Measurements from ENCODE around the gene CPT2.

Gene CPT2

GRCh38 chr1:53196485-53197290, at the start of gene CPT2:
TSS of gene CPT2 (plus strand) at chr1:53196824. CDS start at chr1:53196944, 120 bp downstream.
- in situ Hi-C loops (cut with MboI; ENCODE audit: low sequenced_read_pairs): loop anchor here (25.0 kb wide), 1 partner anchor 284 kb away; the partner anchor contains the start of gene ECHDC2

GRCh38 chr1:53147174-53147573, 49.5 kb upstream of the CPT2 start:
- in situ Hi-C loops (cut with MboI; ENCODE audit: low sequenced_read_pairs): no loop called here

- in situ Hi-C loops (cut with MboI; ENCODE audit: low sequenced_read_pairs): no loop called here
Measured at GRCh38 chr1:53148123-53148522, 48.5 kb upstream of the CPT2 start.

- in situ Hi-C loops (cut with MboI; ENCODE audit: low sequenced_read_pairs): no loop called here
Measured at GRCh38 chr1:53153752-53154151, 42.9 kb upstream of the CPT2 start.

GRCh38 chr1:53154859-53155438, 41.7 kb upstream of the CPT2 start:
- in situ Hi-C loops (cut with MboI; ENCODE audit: low sequenced_read_pairs): no loop called here

GRCh38 chr1:53155534-53155933, 41.1 kb upstream of the CPT2 start:
- in situ Hi-C loops (cut with MboI; ENCODE audit: low sequenced_read_pairs): no loop called here

GRCh38 chr1:53155945-53156344, 40.7 kb upstream of the CPT2 start:
- in situ Hi-C loops (cut with MboI; ENCODE audit: low sequenced_read_pairs): no loop called here

- in situ Hi-C loops (cut with MboI; ENCODE audit: low sequenced_read_pairs): no loop called here
Measured at GRCh38 chr1:53156783-53157182, 39.8 kb upstream of the CPT2 start.

- in situ Hi-C loops (cut with MboI; ENCODE audit: low sequenced_read_pairs): no loop called here
Measured at GRCh38 chr1:53158900-53159299, 37.7 kb upstream of the CPT2 start.

- in situ Hi-C loops (cut with MboI; ENCODE audit: low sequenced_read_pairs): no loop called here
Measured at GRCh38 chr1:53160924-53161378, 35.7 kb upstream of the CPT2 start.

- in situ Hi-C loops (cut with MboI; ENCODE audit: low sequenced_read_pairs): no loop called here
Measured at GRCh38 chr1:53162621-53163020, 34.0 kb upstream of the CPT2 start.

- in situ Hi-C loops (cut with MboI; ENCODE audit: low sequenced_read_pairs): no loop called here
Measured at GRCh38 chr1:53163291-53163768, 33.3 kb upstream of the CPT2 start.

- in situ Hi-C loops (cut with MboI; ENCODE audit: low sequenced_read_pairs): no loop called here
Measured at GRCh38 chr1:53165408-53165961, 31.1 kb upstream of the CPT2 start.

GRCh38 chr1:53166366-53166765, 30.3 kb upstream of the CPT2 start:
- in situ Hi-C loops (cut with MboI; ENCODE audit: low sequenced_read_pairs): no loop called here

- in situ Hi-C loops (cut with MboI; ENCODE audit: low sequenced_read_pairs): no loop called here
Measured at GRCh38 chr1:53166912-53167311, 29.7 kb upstream of the CPT2 start.

GRCh38 chr1:53172426-53173128, 24.0 kb upstream of the CPT2 start:
- in situ Hi-C loops (cut with MboI; ENCODE audit: low sequenced_read_pairs): no loop called here

GRCh38 chr1:53174971-53175913, 21.4 kb upstream of the CPT2 start:
- in situ Hi-C loops (cut with MboI; ENCODE audit: low sequenced_read_pairs): loop anchor here (25.0 kb wide), 1 partner anchor 263 kb away; the partner anchor contains the start of gene ECHDC2

- in situ Hi-C loops (cut with MboI; ENCODE audit: low sequenced_read_pairs): loop anchor here (25.0 kb wide), 1 partner anchor 264 kb away; the partner anchor contains the start of gene ECHDC2
Measured at GRCh38 chr1:53176452-53177208, 20.0 kb upstream of the CPT2 start.

- in situ Hi-C loops (cut with MboI; ENCODE audit: low sequenced_read_pairs): loop anchor here (10.0 to 25.0 kb wide), 2 partner anchors 268 to 475 kb away; partner anchors contain the start of gene ECHDC2
Measured at GRCh38 chr1:53180226-53180625, 16.4 kb upstream of the CPT2 start.
